NCI-H345 (cell line): Measurements from ENCODE around the gene ASZ1.

ENCODE experiments used
- DNase-seq: peaks from one replicate; lab custom pipeline; 2025; lab: John Stamatoyannopoulos, UW

ASZ1 gene

DNA sequence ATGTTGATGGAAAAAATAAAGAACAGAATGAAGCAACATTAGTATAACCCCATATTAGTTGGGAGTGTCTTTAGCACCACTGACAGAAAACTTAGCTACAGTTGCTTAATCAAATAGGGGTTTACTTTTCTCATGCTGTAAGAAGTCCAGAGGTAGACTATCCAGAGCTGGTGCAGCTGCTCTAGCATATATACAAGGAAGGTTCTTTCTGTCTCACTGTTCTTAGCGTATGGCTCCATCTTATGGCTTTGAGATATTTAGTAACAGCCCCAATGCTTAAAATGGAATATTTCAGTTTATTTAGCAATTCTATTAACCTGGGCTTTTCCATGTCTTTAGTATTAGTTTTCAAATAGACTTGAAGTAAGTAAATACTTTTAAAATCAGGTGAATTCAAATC, 89.3 kb downstream of the ASZ1 start:
- no peak for DNase-seq

- no peak for DNase-seq
Measured at GRCh38 chr7:117333168-117333567, 94.1 kb downstream of the ASZ1 start.

DNA sequence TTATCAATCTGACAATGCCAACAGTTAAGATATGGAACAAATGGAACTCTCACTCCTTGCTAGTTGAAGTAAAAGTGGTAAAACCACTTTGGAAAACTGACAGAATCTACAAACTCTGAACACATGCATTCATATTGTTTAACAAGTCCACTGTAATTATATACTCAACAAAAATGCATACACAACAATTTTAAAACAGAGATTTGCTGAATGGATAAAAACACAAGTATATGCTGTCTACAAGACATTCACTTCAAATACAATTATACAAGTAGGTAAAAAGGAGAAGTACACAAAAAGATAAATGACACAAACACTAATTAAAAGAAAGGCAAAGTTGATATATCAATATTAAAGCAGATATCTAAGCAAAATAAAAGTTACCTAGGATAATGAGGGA, 95.3 kb downstream of the ASZ1 start:
- no peak for DNase-seq

DNA sequence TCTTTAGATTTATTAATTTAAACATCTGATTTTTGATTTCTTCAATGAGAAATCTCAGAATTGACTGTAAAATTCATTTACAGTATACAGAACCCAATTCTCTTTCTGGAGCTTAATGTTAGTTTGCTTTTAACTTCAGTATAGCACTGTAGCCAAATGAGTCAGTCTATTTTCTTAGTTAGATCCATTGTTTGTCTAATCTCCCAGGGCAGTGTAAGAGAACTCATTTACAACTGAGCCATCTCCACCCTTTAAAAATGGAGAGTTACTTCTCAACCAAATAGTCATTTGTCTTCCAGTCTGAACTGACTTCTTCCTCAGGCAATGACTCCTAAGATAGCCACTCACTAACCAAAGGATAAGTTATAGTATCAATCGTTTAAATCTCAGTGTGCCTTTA, 101.5 kb downstream of the ASZ1 start:
- no peak for DNase-seq

- DNase-seq: no peak
Measured at GRCh38 chr7:117324960-117325359, 102.3 kb downstream of the ASZ1 start.

- DNase-seq: peak; percentile 25
Measured at GRCh38 chr7:117323851-117324711, 103.2 kb downstream of the ASZ1 start.

DNA sequence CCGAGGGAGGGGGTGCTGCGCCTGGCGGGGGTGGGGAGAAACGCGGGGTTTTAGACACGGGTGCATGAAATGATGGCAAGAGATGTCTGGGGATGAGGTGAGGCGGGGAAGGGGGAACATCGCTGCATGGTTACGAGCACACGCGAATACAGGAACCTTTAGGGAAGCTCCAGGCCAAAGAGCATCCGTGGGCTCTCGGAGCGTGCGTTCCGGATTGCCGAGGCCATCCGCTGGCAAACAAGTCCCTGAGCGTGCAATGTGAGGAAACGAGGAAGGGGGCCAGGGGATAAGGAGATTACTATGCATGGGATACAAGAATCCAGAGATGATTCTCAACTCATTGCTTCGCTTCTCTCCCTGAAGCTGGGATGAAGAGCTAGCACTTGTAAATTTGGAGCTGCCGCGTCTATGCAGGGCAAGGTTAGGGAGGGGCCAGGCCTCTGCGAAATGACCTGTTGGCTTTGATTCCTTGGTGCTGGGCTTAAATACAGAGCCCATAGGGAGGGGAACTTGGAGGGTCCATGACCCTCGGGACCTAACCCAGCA, 103.9 kb downstream of the ASZ1 start:
- peak; percentile 18 for DNase-seq

DNA sequence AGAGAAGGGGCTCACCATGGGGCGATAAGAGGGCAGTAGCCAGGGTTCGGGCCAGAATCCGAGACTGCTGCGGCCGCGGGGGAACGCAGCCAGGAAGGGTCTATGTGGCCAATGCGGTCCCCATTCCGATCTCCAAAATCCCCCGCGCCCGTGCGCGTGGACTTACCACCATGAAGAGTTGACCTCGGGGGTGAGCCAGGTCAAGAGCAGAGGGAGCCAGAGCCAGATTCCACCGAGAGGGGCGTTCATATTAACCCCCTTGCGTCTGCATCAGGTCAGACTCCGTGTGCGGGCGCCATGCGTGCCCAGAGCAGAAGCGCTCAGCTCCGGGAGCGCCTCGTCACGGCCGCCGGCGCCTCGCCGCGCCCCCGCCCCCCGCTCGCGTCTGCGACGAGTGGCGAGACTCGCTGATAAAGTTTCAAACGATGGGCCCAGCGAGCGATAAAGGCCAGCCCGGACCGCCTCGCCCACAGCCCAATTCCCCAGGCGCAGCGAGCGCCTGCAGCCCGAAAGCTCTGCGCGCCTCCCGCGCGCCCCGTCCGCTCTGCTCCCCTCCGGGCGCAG, 104.5 kb downstream of the ASZ1 start, which contains the start of gene WNT2:
WNT2 (minus strand) TSS at position 318 of the 564 bp plus-strand sequence; CDS start at position 249, 69 bp downstream.
- no peak for DNase-seq

DNA sequence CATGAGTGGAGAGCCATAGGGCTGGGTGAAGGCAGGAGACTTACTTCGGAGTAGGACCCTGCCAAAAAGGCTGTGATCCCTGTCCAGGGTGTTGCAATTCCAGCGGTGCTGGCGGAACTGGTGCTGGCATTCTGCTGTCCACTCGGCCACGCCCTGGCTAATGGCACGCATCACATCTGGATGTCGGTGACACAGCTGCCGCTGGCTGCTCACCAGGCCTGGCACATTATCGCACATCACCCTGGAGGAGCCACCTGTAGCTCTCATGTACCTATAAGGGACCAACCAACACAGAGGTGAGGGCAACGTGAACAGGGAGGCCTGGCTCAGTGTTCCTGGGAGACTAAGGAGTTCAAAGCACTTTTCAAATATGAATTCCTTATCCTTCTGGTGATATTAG, 106.8 kb downstream of the ASZ1 start:
- DNase-seq: no peak

DNA sequence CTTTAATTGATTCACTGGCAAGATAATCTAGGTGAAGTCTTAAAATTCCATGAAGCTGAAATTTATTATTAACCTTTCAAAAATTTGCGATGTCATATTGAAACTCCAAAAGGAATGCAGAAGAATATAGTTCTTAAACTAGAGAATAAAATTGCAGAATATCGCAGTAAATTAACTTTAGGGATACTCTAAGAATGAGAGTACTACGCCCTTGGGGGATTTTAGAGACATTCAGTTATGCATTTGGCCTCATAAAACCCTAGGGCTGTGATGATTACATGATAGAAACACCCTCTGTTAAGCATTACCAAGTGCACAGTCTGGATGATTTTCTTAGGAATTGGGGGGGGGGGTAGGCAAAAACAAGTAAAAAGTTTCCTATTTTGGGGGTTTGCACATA, 108.1 kb downstream of the ASZ1 start:
- DNase-seq: no peak

DNA sequence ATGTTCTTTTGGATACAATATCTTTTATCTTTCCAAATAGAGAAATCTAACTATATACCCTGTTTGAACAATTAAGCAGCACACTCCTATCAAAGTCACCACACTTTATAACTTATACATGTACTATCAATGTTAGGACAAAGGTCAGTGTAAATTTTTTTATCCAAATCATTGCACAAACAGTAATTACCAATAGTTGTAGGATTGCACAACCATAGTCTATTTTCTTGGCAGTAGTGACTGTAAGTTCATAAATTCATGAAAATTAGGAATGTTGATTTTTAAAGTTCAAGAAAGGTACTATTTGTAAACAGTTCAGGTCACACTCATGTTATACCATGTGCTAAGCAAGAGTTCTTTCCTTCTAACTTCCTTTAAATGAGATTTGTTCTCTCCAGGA, 113.7 kb downstream of the ASZ1 start:
- no peak for DNase-seq
